B cell (primary cell): Measurements from ENCODE around the gene CCSAP. TPM values are rescaled to one million over a fixed set of nuclear protein-coding genes. Genes with fewer than 3 reads are reported as not detected.

Source experiments
- ATAC-seq: fragments of 200-7000 bp; cut with Tn5 transposase; one replicate; pipeline ENCODE4 v1.10.0; 2021; ENCODE audit warnings: low read depth, mild to moderate bottlenecking, moderate number of reproducible peaks, moderate library complexity
- CTCF ChIA-PET: fragments of 350-600 bp; sonication (Branson Sonifier 250); formaldehyde crosslinking; loops from one replicate; lab custom pipeline; 2021; ENCODE audit warnings: antibody characterized with exemption, inconsistent platforms; lab: Charles Lee
- POLR2A ChIA-PET: fragments of 350-600 bp; sonication (Branson Sonifier 250); formaldehyde crosslinking; loops from one replicate; lab custom pipeline; 2021; ENCODE audit warnings: antibody characterized with exemption; lab: Charles Lee
- DNase-seq: peaks from one replicate; pipeline ENCODE4 v3.0.0; 2013
- H2AFZ ChIP-seq: 2 replicates; pipeline ENCODE4 v1.6.1; 2012; ENCODE audit warnings: mild to moderate bottlenecking, low read depth, low read length; ENCODE audit not compliant: insufficient read depth, poor library complexity, severe bottlenecking
- H3K27ac ChIP-seq, 2 donors: 1 replicate in 1 of 2; 2 replicates in 1 of 2; pipeline ENCODE4 v1.5.1; 2012 to 2013; ENCODE audit warnings: low read length in 2 of 2, mild to moderate bottlenecking in 2 of 2, moderate library complexity in 1 of 2
- H3K27me3 ChIP-seq, 4 experiments: fragments of 200-600 bp in 1 of 4; sonication (generic) in 1 of 4; replicated peaks in 1 of 4; 1 replicate in 2 of 4; 2 replicates in 2 of 4; pipeline versions ENCODE4 v1.6.1 to v1.7.0; 2013 to 2016; ENCODE audit warnings: low read length in 3 of 4, mild to moderate bottlenecking in 2 of 4, mixed read lengths in 1 of 4, moderate library complexity in 1 of 4; ENCODE audit not compliant: insufficient read depth in 4 of 4, control insufficient read depth in 3 of 4; ENCODE audit errors: control extremely low read depth in 1 of 4
- H3K36me3 ChIP-seq, 2 experiments: replicated peaks in 1 of 2; 1 replicate in 1 of 2; 2 replicates in 1 of 2; pipeline versions ENCODE4 v1.6.1 to v1.7.1; 2013; ENCODE audit warnings: low read length in 1 of 2; ENCODE audit not compliant: insufficient read depth in 2 of 2, control insufficient read depth in 1 of 2; ENCODE audit errors: control extremely low read depth in 1 of 2, extremely low read depth in 1 of 2
- H3K4me1 ChIP-seq, 2 donors: fragments of 200-600 bp in 1 of 2; sonication (generic) in 1 of 2; 1 replicate in 1 of 2; 2 replicates in 1 of 2; pipeline versions ENCODE4 v1.5.1 to v1.6.1; 2013 to 2017; ENCODE audit warnings: low read length in 2 of 2; ENCODE audit not compliant: control insufficient read depth in 2 of 2, insufficient read depth in 2 of 2
- H3K4me2 ChIP-seq: replicated peaks from 2 replicates; pipeline ENCODE3; 2012; ENCODE audit warnings: mild to moderate bottlenecking, low read depth, low read length; ENCODE audit not compliant: poor library complexity, severe bottlenecking
- H3K4me3 ChIP-seq, 5 experiments: fragments of 200-600 bp in 1 of 5; sonication (generic) in 1 of 5; 1 replicate in 3 of 5; 2 replicates in 2 of 5; pipeline versions ENCODE4 v1.5.1 to v1.7.0; 2011 to 2016; ENCODE audit warnings: low read length in 4 of 5, mild to moderate bottlenecking in 4 of 5, low read depth in 2 of 5, control low read depth in 1 of 5, moderate library complexity in 1 of 5; ENCODE audit not compliant: insufficient read depth in 1 of 5; ENCODE audit errors: control extremely low read depth in 1 of 5, extremely low read depth in 1 of 5
- H3K79me2 ChIP-seq: fragments of 200-600 bp; sonication (generic); one replicate; pipeline ENCODE4 v1.6.0; 2016; ENCODE audit warnings: low read length; ENCODE audit not compliant: control insufficient read depth, insufficient read depth
- H3K9ac ChIP-seq: fragments of 200-600 bp; sonication (generic); 2 replicates; pipeline ENCODE4 v1.6.1; 2017; ENCODE audit warnings: mild to moderate bottlenecking, low read length, moderate library complexity
- H3K9me3 ChIP-seq, 3 donors: one replicate each; pipeline versions ENCODE4 v1.6.1 to v1.7.1; 2013; ENCODE audit warnings: low read length in 2 of 3; ENCODE audit not compliant: control insufficient read depth in 2 of 3, insufficient read depth in 1 of 3; ENCODE audit errors: control extremely low read depth in 1 of 3
- H4K20me1 ChIP-seq: 2 replicates; pipeline ENCODE4 v1.6.0; 2012; ENCODE audit warnings: mild to moderate bottlenecking, low read length; ENCODE audit not compliant: insufficient read depth, control insufficient read depth, poor library complexity, severe bottlenecking
- H3K27ac Mint-ChIP-seq: one replicate; pipeline ENCODE4 v1.8.0; 2021; ENCODE audit warnings: mixed read lengths
- H3K27me3 Mint-ChIP-seq: one replicate; pipeline ENCODE4 v1.8.0; 2021; ENCODE audit warnings: mixed read lengths
- H3K4me1 Mint-ChIP-seq: one replicate; pipeline ENCODE4 v1.8.0; 2021; ENCODE audit warnings: mixed read lengths
- H3K4me3 Mint-ChIP-seq: one replicate; pipeline ENCODE4 v1.8.0; 2021; ENCODE audit warnings: mixed read lengths
- H3K9me3 Mint-ChIP-seq: one replicate; pipeline ENCODE4 v1.8.0; 2022; ENCODE audit warnings: mixed read lengths; ENCODE audit not compliant: insufficient read depth
- EZH2 ChIP-seq: IDR thresholded peaks from 2 replicates; pipeline ENCODE4 v1.6.1; 2012; ENCODE audit warnings: borderline replicate concordance, low read depth, mild to moderate bottlenecking, moderate library complexity, low read length; ENCODE audit not compliant: insufficient read depth, poor library complexity, severe bottlenecking
- WGBS: methylation state at CpG from one replicate; pipeline ENCODE4 v1.1.5; 2013; ENCODE audit warnings: missing lambda C conversion rate; ENCODE audit not compliant: insufficient coverage; 5-methylcytosine and 5-hydroxymethylcytosine counted together
- intact Hi-C: fragments of 100-400 bp; cut with micrococcal nuclease; formaldehyde crosslinking; loops from one replicate; pipeline ENCODE4 v1.10.0; 2022
- polyA plus RNA-seq: library from polyadenylated mRNA; depleted of rRNA; stranded (reverse); fragments of >200 nt; gene quantifications from 2 replicates; pipeline ENCODE4 v1.2.3, GENCODE V29; 2012
- total RNA-seq, 2 donors: library from RNA; stranded (reverse); fragments of 120-200 nt in 1 of 2; gene quantifications; 1 replicate in 1 of 2; 2 replicates in 1 of 2; pipeline versions ENCODE4 v1.2.3 to v1.2.4, GENCODE V29; 2013 to 2022
- TF ChIP-seq, protein P1 (sequence below): fragments of 200-600 bp; IDR thresholded peaks from one replicate; pipeline ENCODE4 v1.8.0; 2022; ENCODE audit warnings: antibody characterized with exemption, mild to moderate bottlenecking

The CCSAP gene
- total and polyA plus RNA-seq, 2 donors (not counting 1 experiment from before 2014, with no cell fraction given) = 3.3 to 15.8 TPM

DNA sequence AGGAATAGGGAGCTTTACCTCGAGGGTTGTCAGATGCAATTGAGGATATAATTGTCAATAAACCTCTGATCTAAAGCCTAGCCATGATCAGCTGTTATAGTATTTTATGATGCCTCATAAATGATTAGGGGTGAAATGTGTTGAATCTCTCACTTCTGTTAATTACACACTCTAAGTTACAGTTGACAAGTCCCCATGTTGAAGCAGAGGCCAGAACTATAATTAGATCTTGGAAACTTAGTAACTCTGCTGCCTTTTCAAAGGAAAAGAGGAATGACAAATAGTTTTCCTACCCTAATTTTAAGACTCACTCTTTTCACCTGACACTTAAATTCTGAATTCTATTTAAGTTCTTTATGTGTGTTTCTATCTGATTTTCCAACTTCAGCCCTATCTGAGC is 33.8 kb downstream of the CCSAP start:
- Mint-ChIP-seq H3K27me3 (no peaks in the 10 kb centered on the region), H3K9me3 (no peaks in the 10 kb centered on the region), H3K4me1 (no peaks in the 10 kb centered on the region), H3K4me3 (no peak overlapping the region), H3K27ac (no peak overlapping the region)
- Histone ChIP-seq H3K9me3 (no peaks in the 10 kb centered on the region), H3K4me1 (no peaks in the 10 kb centered on the region), H2AFZ (no peak overlapping the region), H3K27me3 (no peaks in the 10 kb centered on the region), H3K27ac (no peak overlapping the region), H3K36me3 (peaks cover 0 to 20% of the 10 kb centered on the region in 2 experiments), H3K79me2 (no peaks in the 10 kb centered on the region), H3K9ac (no peak overlapping the region), H3K4me3 (no peak overlapping the region), H3K4me2 (no peak overlapping the region), H4K20me1 (no peaks in the 10 kb centered on the region)
- ChIA-PET CTCF (no interaction called here), POLR2A (no interaction called here)
- WGBS = no CpG with 5 or more reads among the region's 1 CpG
- intact Hi-C loops = no loop called here
- ATAC-seq = no peak
- TF ChIP-seq, protein P1, sequence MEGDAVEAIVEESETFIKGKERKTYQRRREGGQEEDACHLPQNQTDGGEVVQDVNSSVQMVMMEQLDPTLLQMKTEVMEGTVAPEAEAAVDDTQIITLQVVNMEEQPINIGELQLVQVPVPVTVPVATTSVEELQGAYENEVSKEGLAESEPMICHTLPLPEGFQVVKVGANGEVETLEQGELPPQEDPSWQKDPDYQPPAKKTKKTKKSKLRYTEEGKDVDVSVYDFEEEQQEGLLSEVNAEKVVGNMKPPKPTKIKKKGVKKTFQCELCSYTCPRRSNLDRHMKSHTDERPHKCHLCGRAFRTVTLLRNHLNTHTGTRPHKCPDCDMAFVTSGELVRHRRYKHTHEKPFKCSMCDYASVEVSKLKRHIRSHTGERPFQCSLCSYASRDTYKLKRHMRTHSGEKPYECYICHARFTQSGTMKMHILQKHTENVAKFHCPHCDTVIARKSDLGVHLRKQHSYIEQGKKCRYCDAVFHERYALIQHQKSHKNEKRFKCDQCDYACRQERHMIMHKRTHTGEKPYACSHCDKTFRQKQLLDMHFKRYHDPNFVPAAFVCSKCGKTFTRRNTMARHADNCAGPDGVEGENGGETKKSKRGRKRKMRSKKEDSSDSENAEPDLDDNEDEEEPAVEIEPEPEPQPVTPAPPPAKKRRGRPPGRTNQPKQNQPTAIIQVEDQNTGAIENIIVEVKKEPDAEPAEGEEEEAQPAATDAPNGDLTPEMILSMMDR = no peak
- no peak for TF ChIP-seq EZH2
- DNase-seq = no peak

DNA sequence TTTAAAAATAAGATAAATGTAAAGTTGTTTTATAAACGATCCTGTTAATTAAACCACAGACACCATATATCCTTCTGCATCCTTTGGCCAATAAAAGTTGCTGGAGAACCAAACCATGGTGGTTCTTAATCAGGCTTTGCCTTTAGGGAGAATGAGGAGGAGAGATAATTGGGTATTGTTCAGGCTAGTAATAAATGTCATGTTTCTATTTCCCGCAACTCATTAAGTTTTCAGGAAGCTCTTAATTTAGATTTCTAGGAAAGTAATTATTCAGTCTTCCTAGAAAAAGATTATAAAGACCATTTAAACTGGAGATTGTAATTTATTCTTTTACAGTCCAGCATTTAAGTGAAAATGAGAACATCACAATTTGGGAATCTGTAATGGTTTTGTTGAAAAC is 37.5 kb downstream of the CCSAP start:
- Mint-ChIP-seq H3K27me3 (no peaks in the 10 kb centered on the region), H3K4me3 (no peak overlapping the region), H3K9me3 (no peaks in the 10 kb centered on the region), H3K4me1 (no peaks in the 10 kb centered on the region), H3K27ac (no peak overlapping the region)
- H3K4me3 ChIP-seq = no peak overlapping the region
- peaks cover 1 to 37% of the 10 kb centered on the region in 2 experiments for H3K36me3 ChIP-seq
- DNase-seq (no peak), ATAC-seq (no peak)
- no peak overlapping the region for H3K27ac ChIP-seq
- TF ChIP-seq, protein P1 = no peak
- TF ChIP-seq EZH2 = no peak
- intact Hi-C loops = no loop called here
- POLR2A ChIA-PET = no interaction called here
- no peaks in the 10 kb centered on the region for H3K79me2 ChIP-seq
- no peak overlapping the region for H2AFZ ChIP-seq
- H4K20me1 ChIP-seq = no peaks in the 10 kb centered on the region
- H3K27me3 ChIP-seq = no peaks in the 10 kb centered on the region
- H3K9ac ChIP-seq = no peak overlapping the region
- no CpG with 5 or more reads among the region's 2 CpGs for WGBS
- CTCF ChIA-PET = no interaction called here
- H3K9me3 ChIP-seq = no peaks in the 10 kb centered on the region
- no peaks in the 10 kb centered on the region for H3K4me1 ChIP-seq
- no peak overlapping the region for H3K4me2 ChIP-seq
